H9 (cell line): ENCODE data around the gene CYP1B1. TPM values are rescaled to one million over a fixed set of nuclear protein-coding genes. Genes with fewer than 3 reads are reported as not detected.

Experiments used
- DNase-seq: peaks from one replicate; pipeline ENCODE4 v3.0.0-alpha.2; 2017
- H2AFZ ChIP-seq: one replicate; pipeline ENCODE4 v1.6.1; 2013; ENCODE audit warnings: mild to moderate bottlenecking, low read length, control low read depth, moderate library complexity
- H2AK5ac ChIP-seq: 2 replicates; pipeline ENCODE4 v1.6.1; 2013; ENCODE audit warnings: low read length, control low read depth, mixed read lengths; ENCODE audit not compliant: insufficient read length
- H2BK120ac ChIP-seq: one replicate; pipeline ENCODE4 v1.6.1; 2013; ENCODE audit warnings: low read depth, mild to moderate bottlenecking, low read length, control low read depth, inconsistent platforms; ENCODE audit not compliant: poor library complexity, severe bottlenecking
- H2BK12ac ChIP-seq: 2 replicates; pipeline ENCODE4 v1.6.1; 2013; ENCODE audit warnings: low read length, control low read depth, mixed read lengths, low read depth; ENCODE audit not compliant: insufficient read length
- H2BK15ac ChIP-seq: 2 replicates; pipeline ENCODE4 v1.6.1; 2013; ENCODE audit warnings: low read depth, low read length, control low read depth
- H2BK20ac ChIP-seq: one replicate; pipeline ENCODE4 v1.6.1; 2013; ENCODE audit warnings: low read depth, mild to moderate bottlenecking, low read length, control low read depth, inconsistent platforms; ENCODE audit not compliant: poor library complexity, severe bottlenecking
- H2BK5ac ChIP-seq: 2 replicates; pipeline ENCODE4 v1.6.1; 2013; ENCODE audit warnings: low read length, control low read depth, mixed read lengths; ENCODE audit not compliant: insufficient read length
- H3K14ac ChIP-seq: 2 replicates; pipeline ENCODE4 v1.6.1; 2013; ENCODE audit warnings: low read length, control low read depth; ENCODE audit not compliant: insufficient read depth
- H3K18ac ChIP-seq: 2 replicates; pipeline ENCODE4 v1.6.1; 2013; ENCODE audit warnings: low read depth, mild to moderate bottlenecking, mixed read lengths, low read length, control low read depth; ENCODE audit not compliant: insufficient read length
- H3K23ac ChIP-seq: 2 replicates; pipeline ENCODE4 v1.6.1; 2013; ENCODE audit warnings: low read length, control low read depth, mixed read lengths, low read depth; ENCODE audit not compliant: insufficient read length
- H3K23me2 ChIP-seq: 2 replicates; pipeline ENCODE4 v1.6.1; 2013; ENCODE audit warnings: low read depth, mild to moderate bottlenecking, mixed read lengths, low read length, control low read depth; ENCODE audit not compliant: insufficient read length, poor library complexity, severe bottlenecking
- H3K27ac ChIP-seq: 2 replicates; pipeline ENCODE4 v1.5.1; 2013; ENCODE audit warnings: low read length, control low read depth, mixed read lengths, low read depth; ENCODE audit not compliant: insufficient read length
- H3K27me3 ChIP-seq: 2 replicates; pipeline ENCODE4 v1.6.1; 2013; ENCODE audit warnings: low read length, control low read depth, inconsistent platforms; ENCODE audit not compliant: insufficient read depth
- H3K4ac ChIP-seq: 2 replicates; pipeline ENCODE4 v1.6.1; 2013; ENCODE audit warnings: low read depth, mild to moderate bottlenecking, control low read depth, inconsistent platforms, low read length, moderate library complexity
- H3K4me1 ChIP-seq: 2 replicates; pipeline ENCODE4 v1.6.1; 2013; ENCODE audit warnings: low read length, control low read depth, inconsistent platforms; ENCODE audit not compliant: insufficient read depth
- H3K4me2 ChIP-seq: 2 replicates; pipeline ENCODE4 v1.6.1; 2013; ENCODE audit warnings: low read length, control low read depth, mixed read lengths; ENCODE audit not compliant: insufficient read length, insufficient read depth
- H3K56ac ChIP-seq: 2 replicates; pipeline ENCODE4 v1.6.1; 2013; ENCODE audit warnings: low read depth, mild to moderate bottlenecking, mixed read lengths, low read length, control low read depth; ENCODE audit not compliant: insufficient read length
- H3K79me1 ChIP-seq: 2 replicates; pipeline ENCODE4 v1.6.1; 2013; ENCODE audit warnings: low read depth, mild to moderate bottlenecking, moderate library complexity, low read length, control low read depth, inconsistent platforms; ENCODE audit not compliant: insufficient read depth, poor library complexity, severe bottlenecking
- H3K79me2 ChIP-seq: 2 replicates; pipeline ENCODE4 v1.6.1; 2013; ENCODE audit warnings: low read length, control low read depth, inconsistent platforms; ENCODE audit not compliant: insufficient read depth
- H3K9ac ChIP-seq: 2 replicates; pipeline ENCODE4 v1.6.1; 2013; ENCODE audit warnings: low read length, control low read depth, mixed read lengths; ENCODE audit not compliant: insufficient read length; ENCODE audit errors: extremely low read depth
- H3K9me3 ChIP-seq: one replicate; pipeline ENCODE4 v1.6.1; 2013; ENCODE audit warnings: low read depth, low read length, inconsistent platforms; ENCODE audit not compliant: control insufficient read depth
- H3T11ph ChIP-seq: one replicate; pipeline ENCODE4 v1.6.1; 2013; ENCODE audit warnings: mild to moderate bottlenecking, low read length, control low read depth, inconsistent platforms
- H4K20me1 ChIP-seq: one replicate; pipeline ENCODE4 v1.6.1; 2013; ENCODE audit not compliant: control insufficient read depth, insufficient read length, insufficient read depth
- H4K5ac ChIP-seq: 2 replicates; pipeline ENCODE4 v1.6.1; 2013; ENCODE audit warnings: low read depth, mild to moderate bottlenecking, mixed read lengths, low read length, control low read depth; ENCODE audit not compliant: insufficient read length
- H4K8ac ChIP-seq: replicated peaks from 2 replicates; pipeline ENCODE4 v1.6.1; 2013; ENCODE audit warnings: low read length, control low read depth, mixed read lengths, low read depth; ENCODE audit not compliant: insufficient read length
- H4K91ac ChIP-seq: 2 replicates; pipeline ENCODE4 v1.6.1; 2013; ENCODE audit warnings: low read depth, mild to moderate bottlenecking, moderate library complexity, mixed read lengths, low read length, control low read depth; ENCODE audit not compliant: insufficient read length
- H3K27ac Mint-ChIP-seq, 3 experiments: 2 replicates in 2 of 3; 3 replicates in 1 of 3; pipeline ENCODE4 v1.8.0; 2020 to 2021; ENCODE audit warnings: mixed read lengths in 3 of 3, mild to moderate bottlenecking in 1 of 3, moderate library complexity in 1 of 3
- H3K27me3 Mint-ChIP-seq: 2 replicates; pipeline ENCODE4 v1.8.0; 2021; ENCODE audit warnings: low read depth, mild to moderate bottlenecking, moderate library complexity, mixed read lengths
- H3K36me3 Mint-ChIP-seq, 3 experiments: 2 replicates in 2 of 3; 3 replicates in 1 of 3; pipeline ENCODE4 v1.8.0; 2020 to 2021; ENCODE audit warnings: low read depth in 3 of 3, mixed read lengths in 3 of 3; ENCODE audit not compliant: insufficient read depth in 1 of 3
- H3K4me1 Mint-ChIP-seq, 2 experiments: 2 replicates each; pipeline ENCODE4 v1.8.0; 2020; ENCODE audit warnings: mixed read lengths in 2 of 2
- H3K4me3 Mint-ChIP-seq, 2 experiments: 2 replicates in 1 of 2; 3 replicates in 1 of 2; pipeline ENCODE4 v1.8.0; 2020 to 2021; ENCODE audit warnings: mild to moderate bottlenecking in 2 of 2, mixed read lengths in 2 of 2, moderate library complexity in 1 of 2
- H3K9me3 Mint-ChIP-seq, 2 experiments: 2 replicates in 1 of 2; 3 replicates in 1 of 2; pipeline ENCODE4 v1.8.0; 2020; ENCODE audit warnings: mild to moderate bottlenecking in 2 of 2, mixed read lengths in 2 of 2, moderate library complexity in 1 of 2
- CTCF ChIP-seq: fragments of 200-600 bp; sonication (generic); conservative IDR thresholded peaks from 3 replicates; pipeline ENCODE4 v1.8.0; 2021; ENCODE audit warnings: antibody characterized with exemption, mild to moderate bottlenecking
- WGBS: extraction: QIAGEN DNeasy Blood & Tissue Kit; methylation state at CpG from one replicate; pipeline ENCODE4 v1.1.7; 2013; ENCODE audit warnings: missing lambda C conversion rate, low lambda C conversion rate, mixed read lengths; ENCODE audit not compliant: insufficient read length; ENCODE audit errors: extremely low coverage; 5-methylcytosine and 5-hydroxymethylcytosine counted together
- total RNA-seq: library from RNA; stranded (reverse); gene quantifications from 2 replicates; pipeline ENCODE4 v1.2.1, GENCODE V29; 2021

Gene CYP1B1
- total RNA-seq, 1 experiment from 2014 or later: 2.7 TPM

- no peak for DNase-seq
- Histone ChIP-seq H3K23me2 (no peaks in the 10 kb centered on the region), H3K18ac (peak overlapping the region; percentile 25), H3K9me3 (no peaks in the 10 kb centered on the region), H2BK20ac (no peak overlapping the region), H3K79me2 (no peaks in the 10 kb centered on the region), H3K4me2 (no peak overlapping the region), H4K91ac (no peak overlapping the region), H4K5ac (no peak overlapping the region), H4K20me1 (no peaks in the 10 kb centered on the region), H3K56ac (peak overlapping the region; percentile 46), H3K9ac (no peak overlapping the region), H3K27ac (peak overlapping the region; percentile 30), H3K27me3 (no peaks in the 10 kb centered on the region), H2BK12ac (no peak overlapping the region), H3K4ac (no peak overlapping the region), H3K4me1 (peaks cover 11% of the 10 kb centered on the region), H3K14ac (no peak overlapping the region; the same call in 1 of the 2 replicates), H2AK5ac (no peak overlapping the region), H3K79me1 (no peaks in the 10 kb centered on the region), H2BK5ac (no peak overlapping the region), H2BK120ac (no peak overlapping the region), H3T11ph (no peak overlapping the region), H2AFZ (no peak overlapping the region), H4K8ac (no peak overlapping the region), H2BK15ac (no peak overlapping the region), H3K23ac (no peak overlapping the region)
- H3K9me3 Mint-ChIP-seq: peaks cover 2 to 8% of the 10 kb centered on the region in 2 experiments; a peak in 3 of 5 replicates
- peak overlapping the region in 2 of 3 experiments; percentile 19 to 97; a peak in 4 of 7 replicates for H3K27ac Mint-ChIP-seq
- TF ChIP-seq CTCF: no peak
- H3K4me3 Mint-ChIP-seq: peak overlapping the region in 1 of 2 experiments; percentile 12; a peak in 1 of 5 replicates
- H3K27me3 Mint-ChIP-seq: peaks cover 9% of the 10 kb centered on the region
- peaks cover 0 to 7% (median 2%) of the 10 kb centered on the region in 3 experiments; a peak in 3 of 7 replicates for H3K36me3 Mint-ChIP-seq
- WGBS: no CpG with 5 or more reads among the region's 7 CpGs
- peaks cover 40 to 58% of the 10 kb centered on the region in 2 experiments for H3K4me1 Mint-ChIP-seq
Observed at GRCh38 chr2:38105922-38106321, 30.0 kb upstream of the CYP1B1 start.
